ENCODE measurements around the gene H6PD.

H6PD gene

DNA sequence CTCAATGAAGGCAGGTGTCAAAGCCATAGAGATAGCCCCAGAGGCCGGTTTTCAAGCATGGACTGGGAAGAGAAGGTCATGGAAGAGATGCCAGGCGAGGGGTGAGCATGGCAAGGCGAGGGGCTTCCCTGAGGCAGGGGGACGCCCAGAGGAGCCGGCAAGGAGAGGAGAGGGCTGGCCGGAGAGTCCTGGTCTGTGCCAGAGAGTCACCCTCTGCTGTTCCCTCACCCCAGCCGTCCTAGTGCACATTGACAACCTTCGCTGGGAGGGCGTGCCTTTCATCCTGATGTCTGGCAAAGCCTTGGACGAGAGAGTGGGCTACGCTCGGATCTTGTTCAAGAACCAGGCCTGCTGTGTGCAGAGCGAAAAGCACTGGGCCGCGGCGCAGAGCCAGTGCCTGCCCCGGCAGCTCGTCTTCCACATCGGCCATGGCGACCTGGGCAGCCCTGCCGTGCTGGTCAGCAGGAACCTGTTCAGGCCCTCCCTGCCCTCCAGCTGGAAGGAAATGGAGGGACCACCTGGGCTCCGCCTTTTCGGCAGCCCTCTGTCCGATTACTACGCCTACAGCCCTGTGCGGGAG, 28.8 kb downstream of the H6PD start:
- no peak for DNase-seq (ENCODE audit: low read depth)
- no peak overlapping the region for H3K4me3 ChIP-seq (ENCODE audit: low read depth, low read length)
- TF ChIP-seq, protein P1, sequence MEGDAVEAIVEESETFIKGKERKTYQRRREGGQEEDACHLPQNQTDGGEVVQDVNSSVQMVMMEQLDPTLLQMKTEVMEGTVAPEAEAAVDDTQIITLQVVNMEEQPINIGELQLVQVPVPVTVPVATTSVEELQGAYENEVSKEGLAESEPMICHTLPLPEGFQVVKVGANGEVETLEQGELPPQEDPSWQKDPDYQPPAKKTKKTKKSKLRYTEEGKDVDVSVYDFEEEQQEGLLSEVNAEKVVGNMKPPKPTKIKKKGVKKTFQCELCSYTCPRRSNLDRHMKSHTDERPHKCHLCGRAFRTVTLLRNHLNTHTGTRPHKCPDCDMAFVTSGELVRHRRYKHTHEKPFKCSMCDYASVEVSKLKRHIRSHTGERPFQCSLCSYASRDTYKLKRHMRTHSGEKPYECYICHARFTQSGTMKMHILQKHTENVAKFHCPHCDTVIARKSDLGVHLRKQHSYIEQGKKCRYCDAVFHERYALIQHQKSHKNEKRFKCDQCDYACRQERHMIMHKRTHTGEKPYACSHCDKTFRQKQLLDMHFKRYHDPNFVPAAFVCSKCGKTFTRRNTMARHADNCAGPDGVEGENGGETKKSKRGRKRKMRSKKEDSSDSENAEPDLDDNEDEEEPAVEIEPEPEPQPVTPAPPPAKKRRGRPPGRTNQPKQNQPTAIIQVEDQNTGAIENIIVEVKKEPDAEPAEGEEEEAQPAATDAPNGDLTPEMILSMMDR (IDR thresholded peaks at IDR 0.05; ENCODE audit: low read depth, low read length, missing control alignments), result no peak

DNA sequence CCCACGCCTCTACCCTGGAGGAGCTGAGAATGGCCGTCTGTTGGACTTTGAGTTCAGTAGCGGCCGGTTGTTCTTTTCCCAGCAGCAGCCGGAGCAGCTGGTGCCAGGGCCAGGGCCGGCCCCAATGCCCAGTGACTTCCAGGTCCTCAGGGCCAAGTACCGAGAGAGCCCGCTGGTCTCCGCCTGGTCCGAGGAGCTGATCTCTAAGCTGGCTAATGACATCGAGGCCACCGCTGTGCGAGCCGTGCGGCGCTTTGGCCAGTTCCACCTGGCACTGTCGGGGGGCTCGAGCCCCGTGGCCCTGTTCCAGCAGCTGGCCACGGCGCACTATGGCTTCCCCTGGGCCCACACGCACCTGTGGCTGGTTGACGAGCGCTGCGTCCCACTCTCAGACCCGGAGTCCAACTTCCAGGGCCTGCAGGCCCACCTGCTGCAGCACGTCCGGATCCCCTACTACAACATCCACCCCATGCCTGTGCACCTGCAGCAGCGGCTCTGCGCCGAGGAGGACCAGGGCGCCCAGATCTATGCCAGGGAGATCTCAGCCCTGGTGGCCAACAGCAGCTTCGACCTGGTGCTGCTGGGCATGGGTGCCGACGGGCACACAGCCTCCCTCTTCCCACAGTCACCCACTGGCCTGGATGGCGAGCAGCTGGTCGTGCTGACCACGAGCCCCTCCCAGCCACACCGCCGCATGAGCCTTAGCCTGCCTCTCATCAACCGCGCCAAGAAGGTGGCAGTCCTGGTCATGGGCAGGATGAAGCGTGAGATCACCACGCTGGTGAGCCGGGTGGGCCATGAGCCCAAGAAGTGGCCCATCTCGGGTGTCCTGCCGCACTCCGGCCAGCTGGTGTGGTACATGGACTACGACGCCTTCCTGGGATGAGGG, 29.7 kb downstream of the H6PD start:
- no peak for DNase-seq (ENCODE audit: low read depth)
- no peak overlapping the region for H3K4me3 ChIP-seq (ENCODE audit: low read depth, low read length)
- TF ChIP-seq, protein P1 (IDR thresholded peaks at IDR 0.05; ENCODE audit: low read depth, low read length, missing control alignments), result no peak

DNA sequence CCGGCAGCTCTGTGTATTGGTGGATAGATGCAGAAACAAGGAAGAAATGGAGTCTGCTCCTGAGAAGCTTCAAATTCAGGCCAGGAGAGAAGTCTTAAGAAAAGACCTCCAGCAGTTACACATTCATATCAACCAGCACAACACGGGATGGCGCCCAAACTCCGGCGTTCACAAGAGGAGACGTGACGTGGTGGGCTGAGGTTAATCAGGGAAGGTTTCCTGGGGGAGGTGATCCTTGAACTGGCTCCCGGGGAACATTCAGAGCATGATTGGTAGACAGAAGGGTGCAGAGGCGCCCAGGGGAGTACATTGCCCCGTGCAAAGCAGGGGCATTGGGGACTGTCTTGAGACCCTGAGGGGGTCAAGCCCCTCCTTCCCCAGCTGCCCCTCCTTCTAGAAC, 30.5 kb downstream of the H6PD start:
- TF ChIP-seq, protein P1 (IDR thresholded peaks at IDR 0.05; ENCODE audit: low read depth, low read length, missing control alignments), result no peak
- no peak for DNase-seq (ENCODE audit: low read depth)
- no peak overlapping the region for H3K4me3 ChIP-seq (ENCODE audit: low read depth, low read length)

DNA sequence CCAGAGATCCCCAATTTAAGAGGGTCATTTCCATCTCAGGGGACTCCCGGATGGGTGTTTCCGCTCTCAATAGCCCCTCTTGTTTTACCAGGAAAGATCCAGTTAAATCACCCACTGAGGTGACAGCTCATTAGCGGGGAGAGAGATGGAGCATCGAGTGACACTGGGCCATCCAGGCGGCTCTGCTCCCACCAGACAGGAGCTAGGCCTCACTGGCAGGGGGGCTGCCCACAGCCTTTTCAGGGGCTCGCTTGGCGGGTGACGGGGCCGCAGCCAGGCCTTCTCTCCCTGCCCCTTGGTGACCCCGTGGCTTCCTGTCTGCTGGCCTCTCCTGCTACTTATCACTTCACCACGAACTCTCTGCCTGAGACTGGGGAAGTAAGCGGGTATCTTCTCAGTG, 31.4 kb downstream of the H6PD start:
- H3K4me3 ChIP-seq (ENCODE audit: low read depth, low read length), result no peak overlapping the region
- TF ChIP-seq, protein P1 (IDR thresholded peaks at IDR 0.05; ENCODE audit: low read depth, low read length, missing control alignments), result no peak
- no peak for DNase-seq (ENCODE audit: low read depth)

DNA sequence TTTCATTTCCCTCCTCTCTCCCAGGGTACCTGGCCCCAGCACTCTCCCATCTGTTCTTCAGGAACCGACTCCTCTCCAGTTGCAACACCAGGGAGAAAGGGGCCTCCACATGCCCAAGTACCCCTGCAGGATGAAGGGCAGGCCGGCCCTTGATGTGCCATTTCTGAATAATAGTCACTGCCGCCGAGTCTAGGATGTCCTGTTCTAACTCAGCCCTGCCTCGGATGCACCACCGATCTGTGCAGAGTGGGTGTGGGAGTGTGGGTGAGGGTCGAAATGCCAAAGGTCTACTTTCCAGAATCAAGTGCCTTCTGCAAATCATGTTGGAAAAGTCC, 32.7 kb downstream of the H6PD start:
- DNase-seq (ENCODE audit: low read depth), result no peak
- TF ChIP-seq, protein P1 (IDR thresholded peaks at IDR 0.05; ENCODE audit: low read depth, low read length, missing control alignments), result no peak
- no peak overlapping the region for H3K4me3 ChIP-seq (ENCODE audit: low read depth, low read length)

DNA sequence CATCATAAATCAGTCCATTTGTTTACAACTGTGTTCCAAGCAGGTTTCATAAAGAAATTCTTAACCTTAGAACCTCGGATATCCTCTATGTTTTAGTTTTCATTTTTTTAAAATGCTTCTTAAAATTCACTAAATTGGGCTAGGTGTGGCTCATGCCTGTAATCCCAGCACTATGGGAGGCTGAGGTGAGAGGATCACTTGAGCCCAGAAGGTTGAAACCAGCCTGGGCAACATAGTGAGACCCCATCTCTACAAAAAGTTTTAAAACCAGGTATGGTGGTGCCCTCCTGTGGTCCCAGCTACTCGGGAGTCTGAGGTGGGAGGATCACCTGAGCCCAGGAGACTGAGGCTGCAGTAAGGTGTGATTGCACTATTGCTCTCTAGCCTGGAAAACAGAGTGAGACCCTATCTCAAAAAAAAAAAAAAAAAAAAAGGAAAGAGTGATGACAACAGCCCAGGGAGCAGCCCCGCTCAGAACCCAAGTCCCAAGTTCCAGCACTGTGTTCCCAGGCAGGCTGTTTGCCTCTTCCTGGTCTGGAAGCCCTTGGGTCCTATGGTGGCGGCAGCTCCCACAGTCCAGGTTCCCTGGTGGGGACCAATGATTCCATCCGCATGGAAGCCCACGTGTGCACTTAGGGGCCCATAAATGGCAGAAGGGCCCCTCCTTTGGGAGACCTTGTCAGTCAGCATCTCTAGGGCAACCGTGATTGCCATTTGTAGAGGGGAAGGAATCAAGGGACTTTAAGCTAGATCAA, 33.4 kb downstream of the H6PD start:
- H3K4me3 ChIP-seq (ENCODE audit: low read depth, low read length), result no peak overlapping the region
- no peak for DNase-seq (ENCODE audit: low read depth)
- TF ChIP-seq, protein P1 (IDR thresholded peaks at IDR 0.05; ENCODE audit: low read depth, low read length, missing control alignments), result no peak
